ENCODE results near the gene PGAM1. TPM values are rescaled to one million over a fixed set of nuclear protein-coding genes. Genes with fewer than 3 reads are reported as not detected.
A peak's percentile ranks its signal among the peaks of the same experiment; 100 is the strongest.

Gene PGAM1
- total and polyA plus RNA-seq, 2 of the 13 experiments (the other 11 are each of a cell fraction or from before 2014, with no cell fraction given) = 354 to 483 TPM

- no peak for TF ChIP-seq FOXO1 (CRISPR knock-in tag; IDR thresholded peaks at IDR 0.05)
- TF ChIP-seq ARID2 (CRISPR knock-in tag; IDR thresholded peaks at IDR 0.05; ENCODE audit: borderline replicate concordance) = no peak
- TF ChIP-seq RBM22 (optimal IDR thresholded peaks at IDR 0.05; ENCODE audit: low read length) = peak; percentile 50
- TF ChIP-seq POLR2G (IDR thresholded peaks at IDR 0.05; ENCODE audit: low read depth, low read length) = peak; percentile 42; the same call in 1 of the 2 replicates
- no peak for TF ChIP-seq CENPX (CRISPR knock-in tag; IDR thresholded peaks at IDR 0.05)
Measured at GRCh38 chr10:97454330-97455036, 28.5 kb downstream of the PGAM1 start (continued).

GRCh38 chr10:97456034-97456685, 30.2 kb downstream of the PGAM1 start:
- Histone ChIP-seq H3K4me3 (replicated peaks in 1 of 3; ENCODE audit: insufficient read depth in 1 of 3, low read depth in 2 of 3, low read length in 3 of 3) (no peak overlapping the region), H3K9me3 (ENCODE audit: low read length) (no peaks in the 10 kb centered on the region), H3K9ac (ENCODE audit: insufficient read depth, low read depth, low read length) (no peak overlapping the region), H3K79me2 (ENCODE audit: insufficient read depth, low read length) (no peaks in the 10 kb centered on the region), H3K4me1 (ENCODE audit: insufficient read depth, low read length) (no peaks in the 10 kb centered on the region), H3K36me3 (replicated peaks in 1 of 2; ENCODE audit: control insufficient read depth in 1 of 2, insufficient read depth in 2 of 2, low read length in 2 of 2) (peaks cover 46 to 93% of the 10 kb centered on the region in 2 experiments), H3K4me2 (ENCODE audit: low read depth, low read length) (no peak overlapping the region), H3K27me3 (ENCODE audit: control insufficient read depth in 1 of 2, insufficient read depth in 2 of 2, low read length in 2 of 2) (no peaks in the 10 kb centered on the region), H4K20me1 (ENCODE audit: insufficient read depth, low read length) (no peaks in the 10 kb centered on the region; the same call in 1 of the 2 replicates), H3K27ac (ENCODE audit: extremely low read length, insufficient read depth, low read length) (no peak overlapping the region), H2AFZ (ENCODE audit: low read length) (no peak overlapping the region)
- BruUV-seq (replicated peaks) = no TSS peak
- CTCF ChIA-PET (ENCODE audit: low intra/inter-chr PET ratio, low total read pairs) = no interaction called here
- DNase-seq (ENCODE audit: low spot score) (no peak), ATAC-seq (no peak), FAIRE-seq (no peak)
- POLR2A ChIA-PET = interaction anchor here (1.1 kb wide), 1 partner anchor 15 kb away, joined by 3 read pairs; no protein-coding TSS in a partner anchor
- TF ChIP-seq POLR2G (IDR thresholded peaks at IDR 0.05; ENCODE audit: low read depth, low read length) = peak; percentile 51
- TF ChIP-seq NCOA5 (CRISPR knock-in tag; IDR thresholded peaks at IDR 0.05) = no peak
- no peak for TF ChIP-seq SIN3A (IDR thresholded peaks at IDR 0.05; ENCODE audit: borderline replicate concordance, low read depth, low read length)
- TF ChIP-seq PHF21A (CRISPR knock-in tag; IDR thresholded peaks at IDR 0.05) = no peak
- TF ChIP-seq ZNF34 (CRISPR knock-in tag; IDR thresholded peaks at IDR 0.05; ENCODE audit: borderline replicate concordance) = no peak
- TF ChIP-seq CREB3 (CRISPR knock-in tag; IDR thresholded peaks at IDR 0.05) = no peak
- intact Hi-C loops (cut with micrococcal nuclease; ENCODE audit: unreplicated experiment) = no loop called here
- 97% methylated on average over 5 of the region's 5 CpGs for WGBS (ENCODE audit: low lambda C conversion rate)
- in situ Hi-C loops (cut with HindIII; ENCODE audit: extremely low pct_ligation_motif_present, low pct_unique_long_range_greater_than_20kb) = no loop called here

Measured in HepG2 (cell line).